Fibroblast of skin of left biceps (primary cell): ENCODE results near the gene GLI1.
A peak's percentile ranks its signal among the peaks of the same experiment; 100 is the strongest.

Experiments
- DNase-seq, 2 experiments: peaks; one replicate each; pipeline ENCODE4 v3.0.0-alpha.2; 2013; ENCODE audit warnings: low read depth in 2 of 2

The GLI1 gene

DNA sequence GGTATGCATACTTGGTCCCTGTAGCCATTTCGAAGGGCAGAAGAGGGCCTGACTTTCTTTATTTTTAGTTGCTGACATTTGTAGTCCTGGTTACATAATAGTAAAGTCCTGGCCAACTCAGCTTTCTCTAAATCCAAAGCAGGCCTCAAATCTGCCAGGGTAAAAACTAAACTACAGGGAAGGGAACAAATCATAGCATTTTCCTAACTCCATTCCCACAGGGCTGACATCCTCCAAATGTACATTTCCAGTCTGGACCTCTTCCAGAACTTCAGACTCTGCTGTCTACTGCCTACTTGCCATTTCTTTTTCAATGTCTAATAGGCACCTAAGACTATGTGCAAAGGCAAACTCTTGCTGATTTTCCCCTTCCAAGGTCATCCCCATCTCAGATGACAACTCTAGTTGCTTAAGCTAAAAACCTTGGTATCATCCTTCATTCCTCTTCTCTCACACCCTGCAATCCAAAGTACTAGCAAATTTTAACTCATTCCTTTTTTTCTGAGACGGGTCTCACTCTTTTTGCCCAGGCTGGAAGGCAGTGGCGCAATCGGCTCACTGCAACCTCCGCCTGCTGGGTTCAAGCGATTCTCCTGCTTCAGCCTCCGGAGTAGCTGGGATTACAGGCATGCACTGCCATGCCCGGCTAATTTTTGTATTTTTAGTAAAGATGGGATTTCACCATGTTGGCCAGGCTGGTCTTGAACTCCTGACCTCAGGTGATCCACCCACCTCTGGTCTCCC, 58.8 kb downstream of the GLI1 start:
- DNase-seq = no peak

DNA sequence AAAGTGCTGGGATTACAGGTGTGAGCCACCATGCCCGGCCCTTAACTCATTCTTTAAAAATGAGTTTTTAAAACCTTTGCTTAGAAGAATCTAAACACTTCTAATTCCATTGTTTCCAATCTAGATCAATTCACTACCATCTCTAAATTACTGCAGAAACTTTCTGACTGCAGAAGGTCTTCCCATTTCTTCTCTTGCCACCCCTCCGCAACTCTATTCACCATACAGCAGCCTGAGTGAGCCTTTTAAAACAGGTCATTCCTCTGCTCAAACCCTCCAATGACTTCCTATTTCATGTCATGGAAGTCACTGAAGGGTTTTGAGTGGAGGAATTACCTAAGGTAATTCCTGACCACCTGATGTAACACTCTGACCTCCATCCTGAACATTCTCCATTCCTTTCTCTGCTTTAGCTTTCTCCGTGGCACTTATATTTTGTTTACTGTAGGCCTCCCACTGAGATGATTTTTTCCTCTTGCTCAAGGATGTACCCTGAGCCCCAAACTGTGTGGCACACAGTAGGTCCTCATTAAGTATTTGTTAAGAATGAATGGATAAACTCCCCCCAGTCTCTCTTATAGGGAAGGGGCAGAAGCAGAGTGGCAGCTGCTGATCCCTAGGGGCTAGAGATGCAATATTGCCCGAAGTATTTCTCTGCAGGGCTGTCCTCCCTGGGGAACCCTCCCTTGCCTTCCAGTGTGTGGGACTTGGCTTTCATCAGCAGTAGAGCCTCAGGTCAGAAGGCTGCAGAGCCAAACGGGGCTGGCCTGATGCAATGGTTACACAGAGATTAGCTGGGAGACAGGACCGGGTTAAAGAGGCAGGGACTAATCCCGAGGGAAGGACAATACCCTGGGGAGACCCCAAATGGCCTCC, 59.6 kb downstream of the GLI1 start:
- DNase-seq = no peak

DNA sequence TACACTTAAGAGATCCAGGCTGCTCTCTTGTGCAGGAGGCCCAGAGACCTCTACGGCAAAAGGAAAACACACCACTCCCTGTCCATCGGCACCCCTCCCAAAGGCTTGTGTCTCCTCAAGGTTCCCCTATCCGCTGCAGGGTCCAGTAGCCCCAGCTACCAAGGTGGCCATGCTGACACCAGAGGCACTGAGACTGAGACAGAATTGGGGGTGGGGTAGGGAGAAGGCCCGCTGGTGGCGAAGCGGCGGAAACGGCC, 60.1 kb downstream of the GLI1 start:
- no peak for DNase-seq

DNA sequence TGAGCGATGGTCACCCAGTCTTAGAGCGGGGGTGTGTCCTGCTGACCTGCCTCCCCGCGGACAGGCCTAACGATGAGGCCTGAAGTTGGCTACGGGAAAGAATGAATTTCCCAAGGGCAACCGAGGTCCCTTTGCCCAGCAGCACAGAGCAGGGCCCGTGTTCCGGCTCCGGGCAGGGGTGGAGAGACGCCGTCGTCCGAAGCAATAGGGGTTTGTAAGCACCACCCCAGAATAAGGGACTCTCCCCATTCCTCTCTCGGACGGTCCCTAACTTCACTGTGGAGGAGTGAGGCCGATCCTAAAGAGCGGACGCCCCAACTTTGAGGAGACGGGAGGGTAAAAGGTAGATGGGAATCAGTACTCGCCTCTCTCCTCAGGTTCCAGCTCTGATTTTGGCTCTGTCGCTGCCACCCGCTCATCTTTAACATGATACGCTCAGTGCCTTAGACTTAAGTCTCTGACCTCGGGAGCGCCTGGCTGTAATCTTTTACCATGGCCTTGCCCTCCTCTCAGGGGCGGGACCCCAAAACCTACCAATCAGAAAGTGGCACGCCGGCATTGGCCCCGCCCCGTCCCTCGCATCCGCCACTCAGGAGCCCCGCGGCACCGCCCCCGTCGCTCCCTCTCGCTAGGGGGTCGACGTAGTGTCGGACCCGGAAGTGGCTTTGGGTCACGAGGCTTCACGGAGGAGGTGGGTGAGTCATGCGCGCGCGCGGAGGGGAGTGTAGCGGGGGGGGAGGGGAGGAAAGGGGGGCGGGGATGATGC, 60.7 kb downstream of the GLI1 start, which contains the start of gene DDIT3:
DDIT3 (minus strand) TSS at position 462 of the 766 bp plus-strand sequence. CDS start 3,108 bp downstream, outside the sequence.
- DNase-seq = peak; percentile 98 to 99

DNA sequence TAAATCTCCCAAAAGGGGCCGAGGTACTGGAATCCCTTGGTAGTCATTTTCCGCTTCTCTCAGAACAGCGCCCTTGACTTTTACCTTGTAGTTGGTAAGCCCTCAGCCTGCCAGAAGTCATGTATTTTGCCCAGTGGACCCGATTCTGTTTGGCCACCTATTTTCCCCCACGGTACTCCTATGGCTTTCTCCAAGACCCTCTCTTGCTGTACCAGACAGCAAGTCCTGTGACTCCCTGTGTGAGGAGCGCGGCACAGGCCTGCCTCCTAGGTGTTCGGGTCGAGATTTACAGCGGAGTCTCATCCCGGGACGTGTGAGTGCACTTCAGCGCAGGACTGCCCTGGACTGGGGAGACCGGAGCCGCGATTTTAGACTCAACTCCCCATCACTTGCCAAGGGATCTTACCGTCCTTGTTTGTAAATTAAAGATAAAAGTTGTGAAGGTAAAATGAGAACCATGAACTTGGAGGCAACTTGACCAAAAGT, 62.0 kb downstream of the GLI1 start:
- DNase-seq = no peak
